GM12892 (cell line): ENCODE results near the gene FBXL14.

Experiments used
- POLR2A ChIP-seq: IDR thresholded peaks from 2 replicates; pipeline ENCODE4 v1.6.1; 2011; ENCODE audit warnings: low read depth, low read length, control low read depth
- POLR2AphosphoS5 ChIP-seq: IDR thresholded peaks from 2 replicates; pipeline ENCODE4 v1.6.1; 2011; ENCODE audit warnings: low read depth, low read length, control low read depth
- TAF1 ChIP-seq: IDR thresholded peaks from 2 replicates; pipeline ENCODE4 v1.6.1; 2011; ENCODE audit warnings: low read depth, mild to moderate bottlenecking, control low read depth, low read length, borderline replicate concordance

GRCh38 chr12:1539135-1539534, 55.2 kb downstream of the FBXL14 start:
- no peak for TF ChIP-seq POLR2AphosphoS5
- no peak for TF ChIP-seq POLR2A
- TF ChIP-seq TAF1 = no peak
